ENCODE results near the gene ERVK3-1. TPM values are rescaled to one million over a fixed set of nuclear protein-coding genes. Genes with fewer than 3 reads are reported as not detected.

ERVK3-1 gene
- total RNA-seq, 6 experiments from 2014 or later = 12.4 to 44.7 (median 15.8) TPM

- Histone ChIP-seq H3K4me3 (no peak overlapping the region), H3K36me3 (peaks cover 0 to 7% (median 0%) of the 10 kb centered on the region in 4 donors), H3K4me1 (peaks cover 0 to 18% (median 9%) of the 10 kb centered on the region in 4 donors), H3K27ac (peak overlapping the region; percentile 31 to 86 (median 85)), H3K9me3 (no peaks in the 10 kb centered on the region), H3K27me3 (no peaks in the 10 kb centered on the region)
- DNase-seq (peak in 2 of 3 donors; percentile 46 to 82), ATAC-seq (peak; percentile 81 to 90 (median 86))
- intact Hi-C loops (cut with DNase I) = no loop called here
- no peak for TF ChIP-seq POLR2A (IDR thresholded peaks at IDR 0.05)
- no peak for TF ChIP-seq CTCF (IDR thresholded peaks at IDR 0.05)
- 25% methylated on average over 1 of the region's 1 CpG for WGBS (ENCODE audit: insufficient coverage, low coverage, low lambda C conversion rate, missing lambda C conversion rate)
Measured at GRCh38 chr19:58336216-58336615, 31.0 kb downstream of the ERVK3-1 start.

GRCh38 chr19:58336820-58337219, 31.6 kb downstream of the ERVK3-1 start:
- Histone ChIP-seq H3K4me1 (peaks cover 0 to 18% (median 9%) of the 10 kb centered on the region in 4 donors), H3K4me3 (no peak overlapping the region), H3K27me3 (no peaks in the 10 kb centered on the region), H3K27ac (peak overlapping the region; percentile 31 to 86 (median 85)), H3K9me3 (no peaks in the 10 kb centered on the region), H3K36me3 (peaks cover 0 to 7% (median 0%) of the 10 kb centered on the region in 4 donors)
- TF ChIP-seq CTCF (IDR thresholded peaks at IDR 0.05) (no peak), POLR2A (IDR thresholded peaks at IDR 0.05) (no peak)
- WGBS (ENCODE audit: insufficient coverage, low coverage, low lambda C conversion rate, missing lambda C conversion rate) = 28% methylated on average over 2 of the region's 4 CpGs
- DNase-seq = peak in 1 of 3 donors; percentile 86
- intact Hi-C loops (cut with DNase I) = no loop called here
- peak; percentile 80 to 89 (median 86) for ATAC-seq

- WGBS (ENCODE audit: insufficient coverage, low coverage, low lambda C conversion rate, missing lambda C conversion rate) = no CpG with 5 or more reads among the region's 11 CpGs
- H3K27me3 ChIP-seq = no peaks in the 10 kb centered on the region
- no peaks in the 10 kb centered on the region for H3K9me3 ChIP-seq
- TF ChIP-seq POLR2A (IDR thresholded peaks at IDR 0.05) (no peak), CTCF (IDR thresholded peaks at IDR 0.05) (no peak)
- intact Hi-C loops (cut with DNase I) = no loop called here
- no peak overlapping the region for H3K4me3 ChIP-seq
- ATAC-seq (no peak), DNase-seq (no peak)
- H3K4me1 ChIP-seq = peaks cover 0 to 18% (median 9%) of the 10 kb centered on the region in 4 donors
- no peak overlapping the region for H3K27ac ChIP-seq
- peaks cover 0 to 7% (median 0%) of the 10 kb centered on the region in 4 donors for H3K36me3 ChIP-seq
Measured at GRCh38 chr19:58338336-58338735, 33.2 kb downstream of the ERVK3-1 start.

- Histone ChIP-seq H3K9me3 (no peaks in the 10 kb centered on the region), H3K27me3 (no peaks in the 10 kb centered on the region), H3K4me1 (peaks cover 0 to 18% (median 9%) of the 10 kb centered on the region in 4 donors), H3K4me3 (no peak overlapping the region), H3K36me3 (peaks cover 0 to 7% (median 0%) of the 10 kb centered on the region in 4 donors), H3K27ac (no peak overlapping the region)
- peak in 1 of 3 donors; percentile 45 for DNase-seq
- no peak for ATAC-seq
- TF ChIP-seq POLR2A (IDR thresholded peaks at IDR 0.05) (no peak), CTCF (IDR thresholded peaks at IDR 0.05) (no peak)
- WGBS (ENCODE audit: insufficient coverage, low coverage, low lambda C conversion rate, missing lambda C conversion rate) = 82% methylated on average over 12 of the region's 30 CpGs
- intact Hi-C loops (cut with DNase I) = no loop called here
Measured at GRCh38 chr19:58338825-58339558, 33.8 kb downstream of the ERVK3-1 start.
